ENCODE data around the gene IL1RAP.
A peak's percentile ranks its signal among the peaks of the same experiment; 100 is the strongest.
"Not testable (repeated sequence)": the region's sequence is repeated elsewhere in the genome, so short reads cannot be mapped to it uniquely, and the experiment has no call there.

IL1RAP gene, protein sequence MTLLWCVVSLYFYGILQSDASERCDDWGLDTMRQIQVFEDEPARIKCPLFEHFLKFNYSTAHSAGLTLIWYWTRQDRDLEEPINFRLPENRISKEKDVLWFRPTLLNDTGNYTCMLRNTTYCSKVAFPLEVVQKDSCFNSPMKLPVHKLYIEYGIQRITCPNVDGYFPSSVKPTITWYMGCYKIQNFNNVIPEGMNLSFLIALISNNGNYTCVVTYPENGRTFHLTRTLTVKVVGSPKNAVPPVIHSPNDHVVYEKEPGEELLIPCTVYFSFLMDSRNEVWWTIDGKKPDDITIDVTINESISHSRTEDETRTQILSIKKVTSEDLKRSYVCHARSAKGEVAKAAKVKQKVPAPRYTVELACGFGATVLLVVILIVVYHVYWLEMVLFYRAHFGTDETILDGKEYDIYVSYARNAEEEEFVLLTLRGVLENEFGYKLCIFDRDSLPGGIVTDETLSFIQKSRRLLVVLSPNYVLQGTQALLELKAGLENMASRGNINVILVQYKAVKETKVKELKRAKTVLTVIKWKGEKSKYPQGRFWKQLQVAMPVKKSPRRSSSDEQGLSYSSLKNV

DNA sequence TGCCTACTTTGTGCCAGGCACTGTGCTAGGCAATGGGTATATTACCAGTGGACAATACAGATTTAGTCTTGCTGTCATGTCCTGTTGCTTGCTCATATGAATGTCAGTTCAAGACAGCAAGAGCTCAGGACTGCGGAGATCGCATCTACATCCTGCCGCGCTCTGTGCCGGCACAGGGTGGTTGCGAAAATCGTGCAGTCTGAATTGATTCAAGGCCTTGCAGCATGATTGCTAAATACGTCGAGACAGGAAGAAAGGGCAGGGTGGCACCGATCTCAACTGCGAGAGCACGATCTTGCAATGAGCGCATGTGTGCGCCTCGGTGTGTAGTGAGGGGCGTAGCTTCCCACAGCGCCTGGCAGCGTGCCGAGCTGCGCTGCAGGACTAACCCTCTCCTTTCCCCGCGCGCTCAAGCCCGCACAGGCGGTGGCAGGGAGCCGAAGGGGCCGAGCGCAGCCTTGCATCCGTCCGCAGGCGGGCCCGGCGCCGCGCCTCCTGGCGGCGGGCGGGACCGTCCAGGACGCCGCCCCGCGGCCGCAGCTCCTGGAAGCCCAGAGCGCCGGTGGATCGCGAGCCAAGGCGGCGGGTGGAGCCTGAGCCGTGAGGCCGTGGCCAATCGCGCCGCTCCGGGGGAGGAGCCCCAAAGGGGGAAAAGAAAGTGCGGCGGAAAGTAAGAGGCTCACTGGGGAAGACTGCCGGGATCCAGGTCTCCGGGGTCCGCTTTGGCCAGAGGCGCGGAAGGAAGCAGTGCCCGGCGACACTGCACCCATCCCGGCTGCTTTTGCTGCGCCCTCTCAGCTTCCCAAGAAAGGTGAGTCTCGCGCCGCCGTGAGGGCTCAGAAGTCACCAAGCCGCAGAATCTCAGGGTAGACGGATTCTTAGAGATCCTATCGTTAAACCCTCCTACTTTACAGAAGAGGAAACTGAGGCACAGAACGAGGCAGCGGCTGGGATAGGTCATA lies at the start of gene IL1RAP:
Gene IL1RAP, plus strand, starts transcription at position 677 of the 962 bp plus-strand sequence. CDS start 50,205 bp downstream, outside the sequence.
- DNase-seq = peak; percentile 89

DNA sequence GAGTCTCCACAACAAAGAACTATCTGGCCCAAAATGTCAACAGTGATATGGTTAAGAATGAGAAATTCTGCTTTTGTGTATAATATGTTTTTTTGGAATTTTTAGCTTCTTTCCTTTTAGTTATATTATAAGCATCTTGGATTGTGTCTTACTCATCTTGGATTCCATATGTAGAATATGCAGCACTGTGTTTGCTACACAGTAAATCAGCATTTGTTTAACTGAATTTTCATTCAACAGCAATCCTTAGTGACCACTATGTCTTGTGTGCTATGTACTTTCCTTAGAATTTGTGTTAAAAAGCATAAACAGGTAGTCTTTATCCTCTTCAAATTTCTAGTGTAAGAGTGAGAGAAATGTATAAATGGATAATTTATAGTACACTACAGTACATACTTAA lies 46.0 kb upstream of the IL1RAP start:
- DNase-seq = no peak

DNA sequence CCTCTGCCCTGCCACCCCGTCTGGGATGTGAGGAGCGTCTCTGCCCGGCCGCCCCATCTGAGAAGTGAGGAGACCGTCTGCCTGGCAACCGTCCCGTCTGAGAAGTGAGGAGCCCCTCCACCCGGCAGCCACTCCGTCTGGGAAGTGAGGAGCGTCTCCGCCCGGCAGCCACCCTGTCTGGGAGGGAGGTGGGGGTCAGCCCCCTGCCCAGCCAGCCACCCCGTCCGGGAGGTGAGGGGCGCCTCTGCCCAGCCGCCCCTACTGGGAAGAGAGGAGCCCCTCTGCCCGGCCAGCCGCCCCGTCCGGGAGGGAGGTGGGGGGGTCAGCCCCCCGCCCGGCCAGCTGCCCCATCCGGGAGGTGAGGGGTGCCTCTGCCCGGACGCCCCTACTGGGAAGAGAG lies 40.6 kb upstream of the IL1RAP start:
- DNase-seq = not testable (repeated sequence)

DNA sequence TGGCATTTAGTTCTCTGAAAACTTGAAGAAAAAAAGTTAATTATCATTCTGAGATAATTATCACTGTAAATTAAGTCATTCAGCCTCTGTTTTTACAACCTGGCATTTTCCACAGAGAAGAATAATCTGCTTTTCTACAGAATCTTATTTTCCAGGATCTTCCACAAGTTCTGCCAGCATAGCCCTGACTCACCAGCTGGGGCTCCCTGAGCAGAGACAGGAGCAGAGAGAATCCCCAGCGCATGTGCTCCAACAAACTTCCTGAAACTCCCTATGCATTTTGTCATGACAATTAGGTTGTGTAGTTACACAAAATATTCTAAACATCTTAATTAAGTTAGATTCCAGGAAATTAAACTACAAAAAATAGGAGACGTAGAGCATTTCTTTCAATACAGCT lies 32.1 kb upstream of the IL1RAP start:
- peak; percentile 13 for DNase-seq

DNA sequence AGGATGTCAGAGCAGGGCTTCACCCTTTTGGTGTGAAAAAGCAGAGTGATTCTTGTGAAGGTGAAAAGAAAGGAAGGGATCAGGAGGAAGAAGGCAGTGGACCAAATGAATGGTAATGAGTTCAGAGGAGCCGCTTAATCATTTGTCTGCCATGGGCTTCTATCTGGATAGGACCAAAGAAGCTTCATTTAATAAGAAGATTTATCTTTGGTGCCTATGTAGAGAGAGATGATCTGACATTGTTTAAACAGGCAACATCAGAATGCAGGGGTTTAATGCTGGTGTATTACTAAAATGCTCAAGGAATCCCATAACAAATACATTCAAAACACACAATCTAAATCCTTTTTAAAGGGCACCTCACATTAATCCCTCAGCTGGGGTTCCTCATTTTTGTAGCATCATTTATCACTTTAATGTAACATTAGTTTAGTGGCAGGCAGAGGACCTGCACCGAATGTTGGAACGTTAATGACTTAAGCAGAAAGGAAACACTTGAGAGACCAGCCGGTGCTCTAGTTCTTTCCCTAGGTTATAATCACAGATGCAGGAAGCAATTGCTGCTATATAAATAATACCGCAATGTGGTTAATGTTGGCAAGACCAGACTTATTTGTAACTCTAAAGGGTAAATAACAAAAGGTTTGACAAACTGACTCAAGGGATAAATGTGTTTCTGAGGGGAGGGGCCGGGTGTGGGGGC lies 27.9 kb upstream of the IL1RAP start:
- DNase-seq = peak; percentile 6

DNA sequence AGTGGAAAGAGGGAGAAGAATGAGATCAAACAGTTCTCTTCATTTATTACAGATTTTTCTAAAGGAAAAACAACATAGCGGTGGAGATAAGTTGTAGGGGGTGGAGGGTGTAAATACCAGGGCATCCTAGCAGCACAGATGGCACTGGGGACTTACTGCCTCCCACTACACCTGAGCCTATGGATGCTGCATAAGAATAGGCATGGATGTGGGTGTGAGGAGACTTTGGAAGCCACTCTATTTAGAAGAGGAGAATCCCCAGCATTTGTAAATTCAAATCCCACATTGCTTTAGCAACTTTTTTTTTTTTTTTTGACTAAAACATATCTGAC lies 27.4 kb upstream of the IL1RAP start:
- DNase-seq = no peak

DNA sequence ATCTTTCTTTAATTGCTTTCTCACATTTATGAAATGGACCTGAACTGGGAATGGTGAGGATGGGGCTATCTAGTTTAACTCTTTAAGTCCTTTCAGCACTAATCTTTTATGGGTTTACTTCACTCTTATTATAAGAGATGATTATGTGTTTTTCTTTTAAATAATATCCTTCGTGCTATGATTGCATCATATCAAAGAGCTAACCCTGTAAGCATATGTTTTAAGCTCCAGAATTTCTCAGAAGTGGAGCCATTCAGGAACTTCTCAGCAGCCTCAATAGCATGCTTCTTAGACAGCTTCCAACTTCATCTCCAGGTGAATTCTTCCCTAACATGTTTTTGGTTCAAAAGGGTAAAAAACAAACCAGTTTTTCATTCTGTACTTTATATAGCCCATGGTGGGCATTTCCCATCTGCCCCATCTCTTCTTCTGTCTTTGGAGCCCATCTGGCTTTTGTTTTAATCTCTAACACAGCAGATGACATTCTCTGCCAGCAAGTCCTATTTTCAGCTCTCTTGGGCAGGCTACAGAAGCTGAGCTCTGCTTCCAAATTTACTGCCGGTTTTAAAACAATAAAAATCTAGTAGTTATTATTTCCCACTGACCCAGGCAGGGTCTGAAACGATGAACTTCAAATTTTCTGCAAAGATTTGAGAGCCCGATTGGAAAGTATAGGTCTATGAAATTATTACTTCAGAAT lies 26.8 kb upstream of the IL1RAP start:
- no peak for DNase-seq

DNA sequence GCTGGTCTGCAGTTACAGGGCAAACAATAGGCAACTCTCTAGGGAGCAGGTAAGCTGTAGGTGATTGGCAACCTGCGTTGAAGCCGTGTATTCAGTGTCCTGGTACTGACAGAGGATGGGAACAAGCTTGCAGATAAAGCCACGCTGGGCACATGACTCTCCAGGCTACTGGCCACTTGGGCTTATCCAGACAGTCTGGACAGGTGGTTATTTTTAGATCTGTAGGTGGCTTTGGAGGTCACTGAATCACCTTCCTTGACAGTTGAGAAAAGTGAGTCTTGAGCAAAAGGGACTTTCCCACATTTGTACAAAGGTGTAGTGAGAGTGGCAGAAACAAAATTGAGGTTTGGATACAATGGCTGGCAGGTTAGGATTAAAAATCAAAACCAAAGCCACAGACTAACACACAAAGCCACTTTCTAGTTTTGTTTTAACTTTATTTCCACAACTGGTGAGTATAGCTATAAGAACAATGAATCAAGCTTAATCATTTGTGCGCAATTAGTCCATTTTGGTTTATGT lies 22.3 kb upstream of the IL1RAP start:
- DNase-seq = no peak

DNA sequence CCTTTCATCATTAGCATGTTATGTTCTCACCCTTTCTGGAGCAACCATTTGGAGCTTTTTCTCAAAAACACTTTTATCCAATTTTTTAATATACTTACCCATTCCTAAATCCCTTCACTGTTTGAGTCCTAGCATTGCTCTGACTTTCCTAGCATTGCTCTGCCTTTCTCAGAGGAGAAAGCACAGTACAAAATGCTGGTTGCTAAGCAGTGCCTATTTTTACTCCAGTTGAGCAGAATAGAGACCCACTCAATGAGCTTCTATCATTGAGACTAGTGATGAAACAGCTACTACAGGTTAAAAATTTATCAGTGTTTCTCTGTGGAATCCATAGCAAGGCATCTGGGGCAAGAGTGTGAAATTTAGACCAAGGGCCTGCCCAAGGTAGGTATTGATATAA lies 21.8 kb upstream of the IL1RAP start:
- no peak for DNase-seq

DNA sequence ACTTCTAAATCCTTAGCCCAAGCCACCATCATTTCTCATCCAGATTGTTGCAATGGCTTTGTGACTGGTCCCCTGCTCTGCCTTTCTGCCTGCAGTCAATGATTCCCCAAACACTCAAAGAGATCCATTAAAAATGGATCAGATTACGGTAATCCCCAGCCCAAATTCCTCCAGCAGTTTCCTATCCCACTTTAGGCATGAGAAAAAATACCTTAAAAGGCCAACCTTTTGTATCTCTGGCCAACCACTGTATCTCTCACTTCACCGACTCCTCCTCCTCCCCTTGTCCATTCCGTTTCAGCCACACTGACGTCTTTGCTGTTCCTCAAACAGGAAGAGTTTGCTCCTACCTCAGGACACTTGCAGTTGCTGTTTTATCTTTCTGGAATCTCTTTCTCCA lies 20.9 kb upstream of the IL1RAP start:
- no peak for DNase-seq

DNA sequence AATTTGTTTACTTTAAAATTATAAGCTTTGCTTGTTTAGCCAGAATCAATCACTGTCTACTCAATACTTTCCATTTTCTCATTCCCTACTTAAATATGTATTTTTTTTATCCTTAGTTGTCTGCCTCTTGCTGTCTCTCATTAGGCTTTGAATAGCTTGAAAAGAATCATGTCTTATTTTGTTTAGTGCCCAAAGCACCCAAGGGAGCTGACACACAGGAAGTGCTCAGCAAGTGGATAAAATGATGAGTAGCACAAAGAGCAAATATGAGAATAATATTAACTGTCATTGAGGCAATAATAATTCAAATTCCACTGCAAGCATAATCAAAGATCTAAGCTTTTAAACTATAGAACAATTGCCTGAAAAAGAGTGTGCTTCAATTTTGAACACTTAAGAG lies 19.0 kb upstream of the IL1RAP start:
- no peak for DNase-seq

DNA sequence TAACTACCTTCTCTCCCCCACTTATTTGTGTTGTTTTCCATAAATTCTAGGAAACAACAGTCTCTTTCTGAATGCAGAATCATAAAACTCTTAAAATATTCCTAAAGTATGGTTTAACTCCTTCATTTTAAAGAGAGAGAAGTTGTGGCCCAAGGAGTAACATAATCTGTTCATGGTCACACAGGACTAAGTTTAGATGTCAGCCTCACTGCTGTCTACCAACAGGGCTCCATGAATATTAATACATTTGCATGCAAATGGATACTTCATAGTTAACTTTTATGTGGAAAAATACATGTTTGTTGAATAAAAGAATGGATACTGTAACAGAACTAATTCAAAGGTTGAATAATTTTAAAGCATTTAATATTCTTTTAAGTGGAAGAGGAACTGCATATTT lies 18.5 kb upstream of the IL1RAP start:
- no peak for DNase-seq

DNA sequence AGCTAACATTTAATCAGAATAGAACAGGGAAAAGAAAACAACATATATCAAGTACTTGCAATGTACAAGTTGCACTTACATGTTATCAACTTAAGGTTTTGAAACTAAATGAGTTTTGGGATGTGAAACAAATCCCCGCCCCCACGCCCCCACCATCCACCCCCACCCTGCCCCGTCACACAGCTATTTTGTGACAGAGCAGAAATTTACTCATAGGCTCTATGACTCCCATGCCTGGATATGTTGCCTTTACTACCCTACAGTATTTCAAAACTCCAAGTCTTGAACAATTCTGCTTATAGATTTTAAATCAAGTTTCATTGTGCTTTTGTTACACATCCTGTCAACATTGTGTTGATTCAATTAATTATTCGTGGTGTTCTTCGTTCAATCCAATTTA lies 18.1 kb upstream of the IL1RAP start:
- DNase-seq = no peak

DNA sequence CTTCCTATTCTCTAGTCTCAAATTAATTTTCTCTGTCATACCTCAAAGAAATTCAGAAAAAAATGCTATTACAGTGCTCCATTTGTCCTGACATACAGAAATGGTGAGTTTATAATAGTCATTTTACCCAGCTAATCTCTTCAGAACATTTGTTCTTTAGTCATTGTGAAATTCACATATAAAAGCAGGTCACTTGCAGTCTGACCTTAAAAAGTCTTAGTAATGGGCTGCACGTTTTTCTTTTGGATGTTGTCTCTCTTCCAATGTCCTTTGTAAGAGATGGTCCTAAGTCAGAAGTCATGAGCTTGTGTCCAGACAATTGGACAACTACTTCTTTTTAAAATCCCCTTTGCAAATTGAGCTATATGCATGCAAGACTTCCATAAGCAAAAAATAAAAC lies 17.0 kb upstream of the IL1RAP start:
- DNase-seq = no peak

DNA sequence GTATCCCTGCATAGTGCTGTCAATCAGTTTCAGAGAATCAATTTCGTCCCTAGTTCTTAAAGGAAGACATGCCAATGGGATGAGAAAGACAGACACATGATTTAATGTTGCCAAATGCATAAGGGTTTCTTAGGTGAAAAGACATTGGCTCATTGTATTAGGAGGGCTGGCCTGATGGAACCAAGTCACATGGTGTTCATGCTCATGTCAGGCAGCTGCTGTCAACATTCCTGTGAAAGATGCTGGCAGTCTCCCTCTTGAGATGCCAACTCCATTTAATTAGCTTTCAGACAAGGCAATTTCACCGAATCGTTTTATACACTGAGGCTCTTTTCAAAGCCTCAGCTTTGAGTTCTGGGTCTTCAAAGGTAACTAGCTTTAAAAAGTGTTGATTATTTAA lies 16.1 kb upstream of the IL1RAP start:
- DNase-seq = no peak

DNA sequence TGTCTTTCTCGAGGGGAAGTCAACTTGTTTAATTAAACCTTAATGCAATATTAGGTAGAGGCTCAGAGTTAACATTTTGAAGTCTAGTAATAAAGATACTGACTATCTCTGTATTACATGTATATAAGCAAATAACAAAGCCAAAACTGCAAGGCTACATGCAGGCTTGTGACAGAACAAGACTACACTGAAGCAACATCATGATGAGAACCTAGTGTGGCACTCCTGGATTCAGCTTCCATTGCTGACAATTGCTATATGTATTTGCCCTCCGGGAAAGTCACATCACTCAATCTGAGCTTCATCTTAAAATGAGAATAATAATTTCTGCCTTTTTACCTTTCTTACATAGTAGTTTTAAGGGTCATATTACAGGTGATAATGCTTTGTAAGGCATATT lies 15.6 kb upstream of the IL1RAP start:
- DNase-seq = no peak

DNA sequence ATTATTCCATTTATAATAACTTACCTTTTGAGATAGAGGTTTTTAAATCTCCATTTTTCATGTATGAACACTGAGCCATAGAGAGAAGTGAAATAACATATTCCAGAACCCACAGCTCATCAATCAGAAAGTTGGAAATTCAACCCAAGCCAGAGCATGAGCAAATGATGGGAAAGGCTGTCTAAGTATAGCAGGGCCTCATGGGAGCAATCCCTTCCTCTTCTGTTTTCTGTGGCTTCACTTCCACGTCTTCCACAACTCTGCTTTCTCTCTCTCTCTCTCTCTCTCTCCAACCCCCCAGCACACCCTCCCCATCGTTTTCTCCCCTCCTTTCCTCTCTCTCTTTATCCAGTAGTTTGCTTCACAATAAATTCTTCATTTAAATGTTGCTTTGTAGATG lies 14.8 kb upstream of the IL1RAP start:
- no peak for DNase-seq

DNA sequence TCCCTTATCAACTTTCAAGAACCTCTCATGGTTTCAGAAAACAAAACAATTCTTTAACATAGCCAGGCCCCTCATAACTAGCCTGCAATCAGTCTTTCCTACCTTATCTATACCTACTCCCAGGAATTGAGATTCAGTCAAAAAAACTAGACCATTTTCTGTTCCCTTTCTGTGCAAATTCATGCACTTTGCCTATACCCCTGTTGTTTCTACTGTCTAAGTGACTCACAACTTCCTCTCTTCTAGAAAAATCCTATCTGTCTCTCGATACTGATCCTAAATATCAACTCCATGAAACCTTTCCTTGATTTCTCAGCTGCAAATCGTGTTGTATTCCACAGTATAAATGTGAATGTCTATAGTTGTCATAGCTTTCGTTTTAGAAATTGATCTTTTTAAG lies 10.9 kb upstream of the IL1RAP start:
- DNase-seq = no peak

DNA sequence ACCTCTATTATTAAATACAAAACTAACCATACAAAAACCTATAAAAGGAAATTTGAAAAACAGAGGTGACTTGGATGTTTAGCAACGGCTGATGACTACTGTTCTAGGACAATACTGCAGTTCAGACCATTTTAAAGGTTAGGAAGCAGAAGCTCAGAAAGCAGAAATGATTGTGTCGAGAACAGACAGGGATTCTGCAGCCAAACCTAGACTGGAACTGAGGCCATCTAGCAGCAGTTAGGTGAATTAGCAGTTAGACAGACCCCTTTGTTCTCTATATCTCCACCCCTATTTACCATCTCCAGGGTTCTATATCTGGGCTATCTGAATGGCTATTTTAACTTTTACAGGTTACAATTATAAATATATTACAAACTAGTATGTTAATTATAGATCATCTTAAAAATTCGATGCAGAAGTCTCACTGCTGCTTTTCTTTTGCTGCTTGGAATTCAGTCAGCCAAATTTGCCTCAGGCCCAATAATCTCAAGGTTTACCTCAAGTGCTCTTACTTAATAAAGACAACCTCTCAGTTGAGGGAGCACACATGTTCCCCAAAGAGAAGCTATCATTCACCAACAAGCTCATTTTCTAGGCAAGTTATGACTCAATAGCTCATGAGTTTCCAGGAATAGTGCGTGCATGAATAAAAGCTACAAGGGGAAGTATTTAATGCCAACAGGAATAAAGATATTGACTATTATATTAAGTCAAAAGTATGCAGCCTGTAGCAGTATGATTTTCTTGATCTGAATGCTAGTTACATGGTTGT lies 9.3 kb upstream of the IL1RAP start:
- peak; percentile 33 for DNase-seq

DNA sequence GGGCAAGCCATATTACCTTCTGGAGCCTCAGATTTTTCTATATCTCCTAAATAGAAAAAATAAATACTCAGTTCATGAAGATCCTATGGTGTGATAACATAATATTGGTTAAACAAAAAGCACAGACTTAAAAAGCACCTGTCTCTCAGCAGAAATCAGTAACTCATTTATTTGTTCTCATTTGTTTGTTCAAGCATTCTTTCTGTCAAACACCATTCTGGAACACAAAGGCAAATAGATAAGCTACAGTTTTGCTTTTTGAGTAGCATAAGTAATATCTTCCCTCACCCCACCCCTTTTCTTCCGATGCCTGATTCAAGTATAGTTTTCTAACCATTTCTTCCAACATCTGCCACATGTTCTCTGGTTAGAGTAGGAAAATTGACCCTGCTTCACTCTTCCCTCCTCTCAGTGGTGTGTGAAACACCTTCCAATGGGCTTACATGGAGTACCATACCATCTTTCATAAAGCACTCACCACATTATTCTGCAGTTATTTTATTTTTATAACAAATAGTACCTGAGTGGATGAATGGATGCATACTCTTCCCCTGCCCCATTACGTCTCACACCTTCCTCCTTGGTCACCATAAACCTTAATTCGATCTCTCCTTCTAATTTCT lies 8.4 kb upstream of the IL1RAP start:
- DNase-seq = no peak

DNA sequence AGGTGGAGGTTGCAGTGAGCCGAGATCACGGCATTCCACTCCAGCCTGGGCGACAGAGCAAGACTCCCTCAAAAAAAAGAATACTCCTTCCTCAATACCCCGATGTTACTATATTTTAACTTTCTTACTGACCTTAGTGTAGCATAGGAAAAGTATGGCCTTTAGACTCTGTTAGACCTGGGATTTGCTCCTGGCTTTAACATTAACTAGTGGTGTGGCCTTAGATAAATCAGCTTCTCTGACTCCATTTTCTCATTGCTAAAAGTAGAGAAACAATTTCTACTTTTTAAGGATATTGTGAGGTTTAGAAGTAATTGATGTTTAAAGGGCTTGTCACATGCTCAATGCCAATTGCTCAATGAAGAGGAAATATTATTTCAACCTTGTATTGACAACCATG lies 7.6 kb upstream of the IL1RAP start:
- no peak for DNase-seq
